MCF 10A (cell line): Measurements from ENCODE around the gene PAPOLG. TPM values are rescaled to one million over a fixed set of nuclear protein-coding genes. Genes with fewer than 3 reads are reported as not detected.

Source experiments
- BruUV-seq: library from RNA; stranded (reverse); fragments of 400-500 nt; replicated peaks from 2 replicates; lab custom pipeline; 2021; lab: Mats Ljungman, UMichigan
- CTCF ChIA-PET: fragments of 300-600 bp; sonication (Branson Sonifier 250); formaldehyde crosslinking; extraction: SDS; loops from one replicate; lab custom pipeline; 2021; ENCODE audit warnings: antibody characterized with exemption, inconsistent platforms; lab: Yijun Ruan, JAX
- POLR2A ChIA-PET: fragments of 300-600, 350-650 bp; sonication (Branson Sonifier 250); formaldehyde crosslinking; extraction: SDS; loops from one replicate; lab custom pipeline; 2020; ENCODE audit warnings: antibody characterized with exemption, inconsistent platforms; lab: Yijun Ruan, JAX
- DNase-seq: peaks from one replicate; pipeline ENCODE4 v3.0.0-alpha.2; 2018; ENCODE audit not compliant: unreplicated experiment
- H3K27ac Mint-ChIP-seq: one replicate; pipeline ENCODE4 v1.8.0; 2022; ENCODE audit warnings: mild to moderate bottlenecking, low read depth, mixed read lengths; ENCODE audit not compliant: unreplicated experiment
- H3K27me3 Mint-ChIP-seq: one replicate; pipeline ENCODE4 v1.8.0; 2022; ENCODE audit warnings: mixed read lengths; ENCODE audit not compliant: insufficient read depth, unreplicated experiment
- H3K36me3 Mint-ChIP-seq: one replicate; pipeline ENCODE4 v1.8.0; 2022; ENCODE audit warnings: mild to moderate bottlenecking, moderate library complexity, mixed read lengths; ENCODE audit not compliant: insufficient read depth, unreplicated experiment
- H3K4me1 Mint-ChIP-seq: one replicate; pipeline ENCODE4 v1.8.0; 2022; ENCODE audit warnings: mixed read lengths; ENCODE audit not compliant: insufficient read depth, unreplicated experiment
- H3K4me3 Mint-ChIP-seq: one replicate; pipeline ENCODE4 v1.8.0; 2022; ENCODE audit warnings: mild to moderate bottlenecking, moderate library complexity, mixed read lengths; ENCODE audit not compliant: unreplicated experiment
- H3K9me3 Mint-ChIP-seq: one replicate; pipeline ENCODE4 v1.8.0; 2022; ENCODE audit warnings: mixed read lengths; ENCODE audit not compliant: unreplicated experiment
- intact Hi-C: fragments of 100-400 bp; cut with micrococcal nuclease; formaldehyde crosslinking; loops from 2 replicates; pipeline ENCODE4 v1.14.1; 2022
- total RNA-seq: library from RNA; stranded (reverse); gene quantifications from 2 replicates; pipeline ENCODE4 v1.2.3, GENCODE V29; 2022
- TF ChIP-seq, protein P1 (sequence below): fragments of 200-600 bp; IDR thresholded peaks from one replicate; pipeline ENCODE4 v1.8.0; 2022; ENCODE audit warnings: antibody characterized with exemption, mild to moderate bottlenecking; ENCODE audit not compliant: unreplicated experiment

Gene PAPOLG
- total RNA-seq, 1 experiment from 2014 or later = 16.9 TPM

- no peak overlapping the region for H3K27ac Mint-ChIP-seq
- TF ChIP-seq, protein P1, sequence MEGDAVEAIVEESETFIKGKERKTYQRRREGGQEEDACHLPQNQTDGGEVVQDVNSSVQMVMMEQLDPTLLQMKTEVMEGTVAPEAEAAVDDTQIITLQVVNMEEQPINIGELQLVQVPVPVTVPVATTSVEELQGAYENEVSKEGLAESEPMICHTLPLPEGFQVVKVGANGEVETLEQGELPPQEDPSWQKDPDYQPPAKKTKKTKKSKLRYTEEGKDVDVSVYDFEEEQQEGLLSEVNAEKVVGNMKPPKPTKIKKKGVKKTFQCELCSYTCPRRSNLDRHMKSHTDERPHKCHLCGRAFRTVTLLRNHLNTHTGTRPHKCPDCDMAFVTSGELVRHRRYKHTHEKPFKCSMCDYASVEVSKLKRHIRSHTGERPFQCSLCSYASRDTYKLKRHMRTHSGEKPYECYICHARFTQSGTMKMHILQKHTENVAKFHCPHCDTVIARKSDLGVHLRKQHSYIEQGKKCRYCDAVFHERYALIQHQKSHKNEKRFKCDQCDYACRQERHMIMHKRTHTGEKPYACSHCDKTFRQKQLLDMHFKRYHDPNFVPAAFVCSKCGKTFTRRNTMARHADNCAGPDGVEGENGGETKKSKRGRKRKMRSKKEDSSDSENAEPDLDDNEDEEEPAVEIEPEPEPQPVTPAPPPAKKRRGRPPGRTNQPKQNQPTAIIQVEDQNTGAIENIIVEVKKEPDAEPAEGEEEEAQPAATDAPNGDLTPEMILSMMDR = no peak
- no peaks in the 10 kb centered on the region for H3K4me1 Mint-ChIP-seq
- BruUV-seq = no TSS peak
- H3K36me3 Mint-ChIP-seq = no peaks in the 10 kb centered on the region
- ChIA-PET CTCF (no interaction called here), POLR2A (no interaction called here)
- DNase-seq = no peak
- no peaks in the 10 kb centered on the region for H3K9me3 Mint-ChIP-seq
- intact Hi-C loops = no loop called here
- peaks cover 15% of the 10 kb centered on the region for H3K27me3 Mint-ChIP-seq
- no peak overlapping the region for H3K4me3 Mint-ChIP-seq
Measured at GRCh38 chr2:60819155-60819862, 63.2 kb downstream of the PAPOLG start.

- no TSS peak for BruUV-seq
- ChIA-PET POLR2A (no interaction called here), CTCF (no interaction called here)
- no peak overlapping the region for H3K27ac Mint-ChIP-seq
- H3K27me3 Mint-ChIP-seq = peaks cover 8% of the 10 kb centered on the region
- H3K9me3 Mint-ChIP-seq = no peaks in the 10 kb centered on the region
- intact Hi-C loops = no loop called here
- no peaks in the 10 kb centered on the region for H3K4me1 Mint-ChIP-seq
- TF ChIP-seq, protein P1 = no peak
- DNase-seq = no peak
- no peaks in the 10 kb centered on the region for H3K36me3 Mint-ChIP-seq
- H3K4me3 Mint-ChIP-seq = no peak overlapping the region
Measured at GRCh38 chr2:60819936-60820335, 63.9 kb downstream of the PAPOLG start.

DNA sequence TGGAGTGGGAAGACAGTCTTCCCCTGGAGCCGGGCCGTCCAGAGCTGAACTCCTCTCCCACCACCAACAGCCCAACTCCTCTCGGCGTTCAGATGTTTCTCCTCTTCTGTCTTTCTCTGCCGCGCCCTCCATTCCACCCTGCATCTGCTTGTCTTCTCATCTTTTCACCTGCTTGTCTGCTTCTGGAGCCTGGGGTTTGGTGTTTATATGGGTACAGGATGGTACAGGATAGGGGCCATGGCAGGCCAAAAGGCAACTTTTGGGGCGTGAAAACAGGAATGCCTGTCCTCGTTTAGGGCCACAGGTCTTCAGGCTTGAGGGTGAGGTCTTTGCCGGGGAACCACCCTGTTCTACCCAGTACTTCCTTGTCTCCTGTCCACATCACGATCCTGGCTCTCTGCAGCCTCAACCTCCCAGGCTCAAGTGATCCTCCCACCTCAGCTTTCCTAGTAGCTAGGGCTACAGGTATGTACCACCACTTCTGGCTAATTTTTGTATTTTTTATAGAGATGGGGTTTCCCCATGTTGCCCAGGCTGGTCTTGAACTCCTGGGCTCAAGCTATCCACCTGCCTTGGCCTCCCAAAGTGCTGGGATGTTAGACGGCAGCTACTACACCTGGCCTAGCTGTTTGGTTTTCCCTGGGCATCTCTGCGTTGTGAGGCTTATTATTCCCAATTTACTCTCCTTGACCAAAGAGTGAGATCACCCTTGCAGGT, 64.5 kb downstream of the PAPOLG start:
- intact Hi-C loops = no loop called here
- ChIA-PET POLR2A (no interaction called here), CTCF (no interaction called here)
- Mint-ChIP-seq H3K4me3 (no peak overlapping the region), H3K27ac (no peak overlapping the region), H3K9me3 (no peaks in the 10 kb centered on the region), H3K36me3 (no peaks in the 10 kb centered on the region), H3K4me1 (no peaks in the 10 kb centered on the region), H3K27me3 (peaks cover 2% of the 10 kb centered on the region)
- DNase-seq = no peak
- BruUV-seq = no TSS peak
- TF ChIP-seq, protein P1 = no peak

DNA sequence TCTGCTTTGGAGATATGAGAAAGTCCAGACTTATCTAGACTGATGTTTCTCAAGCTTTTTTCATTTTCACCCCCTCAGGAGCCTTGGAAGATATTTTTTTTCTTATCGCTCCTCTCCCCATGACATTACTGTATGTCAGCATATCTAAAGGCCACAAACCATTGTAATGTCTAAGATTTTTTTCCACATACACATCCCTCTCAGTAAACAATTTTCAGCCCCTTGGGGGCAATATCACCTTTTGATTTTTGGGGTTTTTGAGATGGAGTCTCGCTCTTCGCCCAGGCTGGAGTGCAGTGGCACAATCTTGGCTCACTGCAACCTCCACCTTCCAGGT, 65.0 kb downstream of the PAPOLG start:
- Mint-ChIP-seq H3K4me1 (no peaks in the 10 kb centered on the region), H3K36me3 (no peaks in the 10 kb centered on the region), H3K27ac (no peak overlapping the region), H3K9me3 (no peaks in the 10 kb centered on the region), H3K4me3 (no peak overlapping the region), H3K27me3 (no peaks in the 10 kb centered on the region)
- TF ChIP-seq, protein P1 = no peak
- BruUV-seq = no TSS peak
- DNase-seq = no peak
- ChIA-PET POLR2A (no interaction called here), CTCF (no interaction called here)
- intact Hi-C loops = no loop called here
